Upper lobe of right lung (tissue), 1 donor: ENCODE results near the gene CLIC3. TPM values are rescaled to one million over a fixed set of nuclear protein-coding genes. Genes with fewer than 3 reads are reported as not detected.

Experiments used
- ATAC-seq: fragments of 200-7000 bp; cut with Tn5 transposase; one replicate; pipeline ENCODE4 v1.9.1; 2020; ENCODE audit warnings: mild to moderate bottlenecking, moderate library complexity
- DNase-seq: peaks from one replicate; pipeline ENCODE4 v3.0.0-alpha.2; 2020
- H3K27ac ChIP-seq: fragments of 200-600 bp; one replicate; pipeline ENCODE4 v1.8.0; 2022
- H3K27me3 ChIP-seq: fragments of 200-600 bp; one replicate; pipeline ENCODE4 v1.8.0; 2022; ENCODE audit warnings: mild to moderate bottlenecking
- H3K36me3 ChIP-seq: fragments of 200-600 bp; one replicate; pipeline ENCODE4 v1.8.0; 2022
- H3K4me1 ChIP-seq: fragments of 200-600 bp; one replicate; pipeline ENCODE4 v1.8.0; 2022
- H3K4me3 ChIP-seq: fragments of 200-600 bp; one replicate; pipeline ENCODE4 v1.8.0; 2022; ENCODE audit warnings: mild to moderate bottlenecking
- H3K9me3 ChIP-seq: fragments of 200-600 bp; one replicate; pipeline ENCODE4 v1.8.0; 2022
- CTCF ChIP-seq: fragments of 200-600 bp; IDR thresholded peaks from one replicate; pipeline ENCODE4 v1.8.0; 2022; ENCODE audit warnings: antibody characterized with exemption
- intact Hi-C: fragments of 100-400 bp; cut with DNase I; formaldehyde crosslinking; loops from one replicate; pipeline ENCODE4 v1.11.0; 2022
- total RNA-seq: library from RNA; stranded (reverse); fragmentation: NEBNext Ultra II Directional; extraction: Animal tissue kit (Norgen Biotek cat#: 25700); gene quantifications from one replicate; pipeline ENCODE4 v1.2.1, GENCODE V29; 2021
- donor health status: DM: no; HTN: yes; CAD: no; lungs with severe emphysema.

Gene CLIC3
- total RNA-seq, 1 donor from 2014 or later, result 80.7 TPM

GRCh38 chr9:136997371-136997770, 1.0 kb upstream of the CLIC3 start:
- no peak for TF ChIP-seq CTCF
- peaks cover 63% of the 10 kb centered on the region for H3K4me1 ChIP-seq
- peak overlapping the region; percentile 80 for H3K27ac ChIP-seq
- H3K9me3 ChIP-seq, result no peaks in the 10 kb centered on the region
- H3K27me3 ChIP-seq, result no peaks in the 10 kb centered on the region
- ATAC-seq (no peak), DNase-seq (no peak)
- peaks cover 13% of the 10 kb centered on the region for H3K36me3 ChIP-seq
- peak overlapping the region; percentile 46 for H3K4me3 ChIP-seq
- intact Hi-C loops, result no loop called here

- no peaks in the 10 kb centered on the region for H3K9me3 ChIP-seq
- H3K27me3 ChIP-seq, result no peaks in the 10 kb centered on the region
- peaks cover 13% of the 10 kb centered on the region for H3K36me3 ChIP-seq
- ATAC-seq (peak; percentile 36), DNase-seq (peak; percentile 93)
- peak overlapping the region; percentile 46 for H3K4me3 ChIP-seq
- peaks cover 63% of the 10 kb centered on the region for H3K4me1 ChIP-seq
- no peak for TF ChIP-seq CTCF
- intact Hi-C loops, result no loop called here
- H3K27ac ChIP-seq, result peak overlapping the region; percentile 80
Observed at GRCh38 chr9:136995772-136996311, 526 bp downstream of the CLIC3 start.

- DNase-seq (no peak), ATAC-seq (no peak)
- Histone ChIP-seq H3K27me3 (no peaks in the 10 kb centered on the region), H3K4me1 (peaks cover 59% of the 10 kb centered on the region), H3K36me3 (peaks cover 13% of the 10 kb centered on the region), H3K4me3 (peak overlapping the region; percentile 46), H3K9me3 (no peaks in the 10 kb centered on the region), H3K27ac (no peak overlapping the region)
- intact Hi-C loops, result no loop called here
- no peak for TF ChIP-seq CTCF
Observed at GRCh38 chr9:136995362-136995761, 1.0 kb downstream of the CLIC3 start.

GRCh38 chr9:136994888-136995230, 1.5 kb downstream of the CLIC3 start:
- Histone ChIP-seq H3K4me1 (peaks cover 57% of the 10 kb centered on the region), H3K9me3 (no peaks in the 10 kb centered on the region), H3K27ac (no peak overlapping the region), H3K4me3 (peak overlapping the region; percentile 46), H3K27me3 (no peaks in the 10 kb centered on the region), H3K36me3 (peaks cover 13% of the 10 kb centered on the region)
- ATAC-seq (no peak), DNase-seq (no peak)
- no peak for TF ChIP-seq CTCF
- intact Hi-C loops, result no loop called here

GRCh38 chr9:136994180-136994887, 2.0 kb downstream of the CLIC3 start:
- Histone ChIP-seq H3K36me3 (peaks cover 13% of the 10 kb centered on the region), H3K4me3 (peak overlapping the region; percentile 46), H3K27ac (no peak overlapping the region), H3K27me3 (no peaks in the 10 kb centered on the region), H3K4me1 (peaks cover 51% of the 10 kb centered on the region), H3K9me3 (no peaks in the 10 kb centered on the region)
- DNase-seq, result no peak
- ATAC-seq, result no peak
- intact Hi-C loops, result no loop called here
- TF ChIP-seq CTCF, result no peak
